Gastrocnemius medialis (tissue), 4 donors: ENCODE data around the gene STX10. TPM values are rescaled to one million over a fixed set of nuclear protein-coding genes. Genes with fewer than 3 reads are reported as not detected.

ENCODE experiments used
- ATAC-seq, 2 donors: fragments of 150-250 bp; one replicate each; pipeline ENCODE4 v1.9.1; 2016
- DNase-seq, 2 donors: peaks; one replicate each; pipeline ENCODE4 v3.0.0-alpha.2; 2019
- H3K27ac ChIP-seq, 4 donors: fragments of 200-600 bp; sonication (generic); 1 replicate in 1 of 4; 2 replicates in 3 of 4; pipeline ENCODE4 v1.5.1; 2016 to 2018; ENCODE audit warnings: mild to moderate bottlenecking in 2 of 4, moderate library complexity in 1 of 4
- H3K27me3 ChIP-seq, 3 donors: fragments of 200-600 bp; sonication (generic) in 2 of 3; 1 replicate in 1 of 3; 2 replicates in 2 of 3; pipeline versions ENCODE4 v1.5.1 to v1.6.0; 2016 to 2019; ENCODE audit warnings: mild to moderate bottlenecking in 1 of 3, moderate library complexity in 1 of 3
- H3K36me3 ChIP-seq, 2 donors: fragments of 200-600 bp; sonication (generic) in 1 of 2; one replicate each; pipeline ENCODE4 v1.5.1; 2017 to 2018
- H3K4me1 ChIP-seq, 2 donors: fragments of 200-600 bp; sonication (generic) in 1 of 2; one replicate each; pipeline ENCODE4 v1.5.1; 2016 to 2017; ENCODE audit warnings: mild to moderate bottlenecking in 2 of 2
- H3K4me3 ChIP-seq, 4 donors: fragments of 200-600 bp; sonication (generic) in 3 of 4; 1 replicate in 1 of 4; 2 replicates in 3 of 4; pipeline ENCODE4 v1.5.1; 2016 to 2019; ENCODE audit warnings: mild to moderate bottlenecking in 2 of 4
- H3K9me3 ChIP-seq, 3 donors: fragments of 200-600 bp; sonication (generic) in 2 of 3; 1 replicate in 1 of 3; 2 replicates in 2 of 3; pipeline ENCODE4 v1.5.1; 2016 to 2019
- POLR2A ChIP-seq, 2 donors: fragments of 450-650 bp; IDR thresholded peaks; one replicate each; pipeline ENCODE4 v1.6.1; 2017; ENCODE audit warnings: antibody characterized with exemption in 2 of 2, mild to moderate bottlenecking in 2 of 2, moderate library complexity in 2 of 2
- in situ Hi-C, 4 donors: fragments of 200-750 bp; cut with MboI; loops; one replicate each; pipeline versions ENCODE4 v1.15.0 to v1.8.0; 2017; ENCODE audit warnings: low sequenced_read_pairs in 4 of 4
- intact Hi-C: fragments of 100-400 bp; cut with DNase I; formaldehyde crosslinking; loops from one replicate; pipeline ENCODE4 v1.15.1; 2023; ENCODE audit warnings: low total_unique reads
- total RNA-seq, 4 donors: library from RNA; depleted of rRNA; stranded (reverse); fragments of >200 nt; gene quantifications; one replicate each; pipeline versions ENCODE4 v1.1.0 to v1.2.3, GENCODE V29; 2016
- TF ChIP-seq, protein P1 (sequence below), 5 experiments: fragments of 450-650 bp in 3 of 5; fragments of 200-600 bp in 2 of 5; sonication (generic) in 2 of 5; IDR thresholded peaks in 4 of 5; conservative IDR thresholded peaks in 1 of 5; 1 replicate in 4 of 5; 2 replicates in 1 of 5; pipeline ENCODE4 v1.5.1; 2016 to 2019; ENCODE audit warnings: antibody characterized with exemption in 5 of 5, mild to moderate bottlenecking in 3 of 5, moderate library complexity in 3 of 5

Gene STX10
- total RNA-seq, 4 donors from 2014 or later: 16.5 to 40.7 (median 33.4) TPM

DNA sequence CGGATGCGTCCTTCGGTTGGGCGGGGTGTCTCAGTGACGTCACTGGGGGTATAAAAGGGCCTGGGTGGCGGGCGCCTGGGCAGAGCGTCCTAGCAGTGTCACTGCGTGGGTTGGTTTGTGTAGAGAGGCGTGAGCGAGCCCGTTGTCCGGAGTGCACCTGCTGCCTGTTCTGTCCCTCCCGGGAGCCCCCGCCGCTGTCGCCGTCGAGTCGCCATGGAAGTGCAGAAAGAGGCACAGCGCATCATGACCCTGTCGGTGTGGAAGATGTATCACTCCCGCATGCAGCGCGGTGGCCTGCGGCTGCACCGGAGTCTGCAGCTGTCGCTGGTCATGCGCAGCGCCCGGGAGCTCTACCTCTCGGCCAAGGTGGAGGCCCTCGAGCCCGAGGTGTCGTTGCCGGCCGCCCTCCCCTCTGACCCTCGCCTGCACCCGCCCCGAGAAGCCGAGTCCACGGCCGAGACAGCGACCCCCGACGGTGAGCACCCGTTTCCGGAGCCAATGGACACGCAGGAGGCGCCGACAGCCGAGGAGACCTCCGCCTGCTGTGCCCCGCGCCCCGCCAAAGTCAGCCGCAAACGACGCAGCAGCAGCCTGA is 2.9 kb upstream of the STX10 start:
- TF ChIP-seq, protein P1, sequence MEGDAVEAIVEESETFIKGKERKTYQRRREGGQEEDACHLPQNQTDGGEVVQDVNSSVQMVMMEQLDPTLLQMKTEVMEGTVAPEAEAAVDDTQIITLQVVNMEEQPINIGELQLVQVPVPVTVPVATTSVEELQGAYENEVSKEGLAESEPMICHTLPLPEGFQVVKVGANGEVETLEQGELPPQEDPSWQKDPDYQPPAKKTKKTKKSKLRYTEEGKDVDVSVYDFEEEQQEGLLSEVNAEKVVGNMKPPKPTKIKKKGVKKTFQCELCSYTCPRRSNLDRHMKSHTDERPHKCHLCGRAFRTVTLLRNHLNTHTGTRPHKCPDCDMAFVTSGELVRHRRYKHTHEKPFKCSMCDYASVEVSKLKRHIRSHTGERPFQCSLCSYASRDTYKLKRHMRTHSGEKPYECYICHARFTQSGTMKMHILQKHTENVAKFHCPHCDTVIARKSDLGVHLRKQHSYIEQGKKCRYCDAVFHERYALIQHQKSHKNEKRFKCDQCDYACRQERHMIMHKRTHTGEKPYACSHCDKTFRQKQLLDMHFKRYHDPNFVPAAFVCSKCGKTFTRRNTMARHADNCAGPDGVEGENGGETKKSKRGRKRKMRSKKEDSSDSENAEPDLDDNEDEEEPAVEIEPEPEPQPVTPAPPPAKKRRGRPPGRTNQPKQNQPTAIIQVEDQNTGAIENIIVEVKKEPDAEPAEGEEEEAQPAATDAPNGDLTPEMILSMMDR (IDR thresholded peaks at IDR 0.05 in 4 of 5, conservative IDR thresholded peaks at IDR 0.05 in 1 of 5): peak in 2 of 5 experiments; percentile 9 to 15
- TF ChIP-seq POLR2A (IDR thresholded peaks at IDR 0.05): peak; percentile 98 to 99
- Histone ChIP-seq H3K27me3 (peaks cover 0 to 25% (median 14%) of the 10 kb centered on the region in 3 donors), H3K4me1 (peaks cover 31 to 44% of the 10 kb centered on the region in 2 donors), H3K9me3 (no peaks in the 10 kb centered on the region), H3K36me3 (no peaks in the 10 kb centered on the region), H3K27ac (peak overlapping the region; percentile 96 to 99 (median 98)), H3K4me3 (peak overlapping the region; percentile 56 to 94 (median 91))
- DNase-seq (peak; percentile 89 to 92), ATAC-seq (peak; percentile 48 to 54)
- in situ Hi-C loops: no loop called here
- intact Hi-C loops: loop anchor here (5.0 kb wide), 5 partner anchors 54 to 1409 kb away; partner anchors contain the start of gene JUNB

DNA sequence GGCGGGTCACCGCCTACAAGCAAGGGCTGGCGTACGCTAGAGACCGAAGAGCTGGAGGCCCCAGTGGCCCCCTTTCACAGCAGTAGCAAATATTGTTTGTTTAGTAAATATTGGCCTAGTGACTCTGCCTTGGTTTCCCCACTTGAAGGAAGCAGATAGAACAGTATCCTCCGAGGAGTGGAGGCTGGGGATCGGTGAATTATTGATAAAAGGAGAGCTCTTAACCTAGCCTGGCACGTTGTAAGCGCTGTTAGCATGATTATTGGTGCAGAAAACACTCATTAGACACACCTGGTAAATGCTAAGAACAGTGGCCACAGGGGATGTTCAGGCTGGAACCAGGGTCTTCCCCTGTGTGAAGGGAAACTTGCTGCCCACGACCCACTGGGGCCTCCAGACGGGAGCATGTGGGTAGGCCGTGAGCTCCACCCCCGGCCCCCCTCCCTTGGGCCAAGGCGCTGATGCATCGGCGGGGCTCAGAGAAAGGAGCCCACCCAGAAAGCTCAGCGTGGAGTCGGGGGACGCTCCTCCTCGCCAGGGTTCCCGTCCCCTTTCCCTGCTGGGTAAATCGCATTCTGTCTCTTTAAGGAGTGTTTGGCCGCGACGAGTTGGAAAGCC is 2.3 kb upstream of the STX10 start:
- no peaks in the 10 kb centered on the region for H3K36me3 ChIP-seq
- TF ChIP-seq POLR2A (IDR thresholded peaks at IDR 0.05): no peak
- TF ChIP-seq, protein P1 (IDR thresholded peaks at IDR 0.05 in 4 of 5, conservative IDR thresholded peaks at IDR 0.05 in 1 of 5): no peak
- H3K9me3 ChIP-seq: no peaks in the 10 kb centered on the region
- H3K27me3 ChIP-seq: peaks cover 0 to 25% (median 14%) of the 10 kb centered on the region in 3 donors
- peak overlapping the region; percentile 96 to 99 (median 98) for H3K27ac ChIP-seq
- ATAC-seq: peak; percentile 0 to 2
- intact Hi-C loops: loop anchor here (5.0 kb wide), 5 partner anchors 55 to 1410 kb away; partner anchors contain the start of gene JUNB
- peak overlapping the region; percentile 56 to 94 (median 91) for H3K4me3 ChIP-seq
- DNase-seq: no peak
- peaks cover 32 to 44% of the 10 kb centered on the region in 2 donors for H3K4me1 ChIP-seq
- in situ Hi-C loops: no loop called here

DNA sequence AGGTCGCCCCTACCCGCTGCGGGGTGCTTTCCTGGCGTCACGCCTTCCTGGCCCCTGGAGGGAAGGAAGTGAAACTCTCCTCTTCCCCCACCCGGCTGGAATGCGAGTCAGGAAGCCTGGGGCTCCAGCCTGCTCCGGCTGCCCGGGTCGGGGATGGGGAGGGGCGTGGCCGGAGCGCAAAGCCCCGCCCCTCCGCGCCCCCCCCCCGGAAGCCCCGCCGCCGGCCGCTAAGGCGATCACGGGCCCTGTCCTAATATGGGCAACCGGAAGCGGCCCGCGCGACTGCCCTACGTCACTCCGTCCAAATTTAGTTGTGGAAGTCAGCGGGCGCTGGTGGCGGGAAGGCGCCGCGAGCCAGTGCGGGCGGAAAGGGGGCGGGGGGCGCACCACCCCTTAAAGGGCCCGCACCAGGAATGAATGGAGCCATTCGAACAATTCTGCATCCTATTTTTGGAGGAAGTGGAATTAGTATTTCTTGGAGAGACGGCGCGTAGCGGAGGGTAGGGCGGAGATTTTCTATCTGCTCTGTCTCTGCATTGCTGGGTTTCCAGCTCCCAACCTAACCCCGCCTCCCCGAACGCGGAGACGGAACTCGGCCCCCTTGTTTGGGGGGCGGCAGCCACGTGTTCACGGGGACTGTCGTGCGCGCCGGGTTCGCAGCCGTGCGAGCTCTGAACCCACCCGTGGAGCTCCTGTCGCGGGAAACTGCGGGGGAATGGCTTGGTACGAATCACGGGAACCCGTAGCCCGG is 1.6 kb upstream of the STX10 start:
- Histone ChIP-seq H3K27me3 (peaks cover 0 to 25% (median 14%) of the 10 kb centered on the region in 3 donors), H3K36me3 (peaks cover 0 to 4% of the 10 kb centered on the region in 2 donors), H3K4me1 (peaks cover 31 to 44% of the 10 kb centered on the region in 2 donors), H3K27ac (peak overlapping the region; percentile 96 to 99 (median 98)), H3K4me3 (peak overlapping the region; percentile 86 to 94 (median 91)), H3K9me3 (no peaks in the 10 kb centered on the region)
- TF ChIP-seq, protein P1 (IDR thresholded peaks at IDR 0.05 in 4 of 5, conservative IDR thresholded peaks at IDR 0.05 in 1 of 5): peak in 2 of 5 experiments; percentile 6 to 19
- TF ChIP-seq POLR2A (IDR thresholded peaks at IDR 0.05): peak; percentile 96 to 98
- DNase-seq: peak; percentile 95 to 98
- in situ Hi-C loops: no loop called here
- intact Hi-C loops: loop anchor here (1.0 to 5.0 kb wide), 9 partner anchors 15 to 1411 kb away; partner anchors contain the start of gene JUNB
- ATAC-seq: peak; percentile 59 to 64

DNA sequence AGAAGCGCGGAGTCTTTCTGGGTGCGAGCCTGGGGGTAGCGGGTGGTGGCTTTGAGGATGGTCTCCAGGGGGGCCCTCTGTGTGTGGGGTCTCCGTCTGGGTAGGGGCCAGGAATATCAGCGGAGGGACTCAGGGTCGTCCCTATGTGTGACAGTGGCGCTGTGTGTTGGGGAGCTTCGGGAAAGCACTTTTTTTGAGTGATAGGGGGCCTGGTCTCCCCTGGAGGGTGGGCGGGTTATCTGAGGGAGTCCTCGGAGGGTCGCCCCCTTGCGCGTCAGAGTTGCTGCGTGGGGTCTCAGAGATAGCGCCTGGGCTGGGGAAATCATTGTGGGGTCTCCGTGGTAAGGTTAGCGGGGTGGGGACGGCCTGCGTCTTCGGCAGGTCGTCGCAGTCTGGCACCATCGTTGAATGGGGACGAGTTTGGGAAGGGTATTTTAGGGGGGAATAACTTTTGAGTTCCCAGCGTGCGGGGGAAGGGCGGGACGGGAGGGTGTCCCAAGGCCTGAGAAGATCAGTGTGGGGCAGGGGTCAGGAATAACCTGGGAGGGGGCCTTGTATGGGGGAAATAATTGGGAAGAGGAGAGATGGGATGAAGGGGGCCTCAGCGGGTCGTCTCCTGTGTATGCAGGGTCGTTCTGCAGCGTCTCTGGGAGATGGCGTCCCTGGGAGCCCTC is 893 bp upstream of the STX10 start:
- ATAC-seq: no peak
- intact Hi-C loops: loop anchor here (1.0 to 5.0 kb wide), 10 partner anchors 16 to 1411 kb away; partner anchors contain the start of genes JUNB and NACC1
- peaks cover 0 to 25% (median 14%) of the 10 kb centered on the region in 3 donors for H3K27me3 ChIP-seq
- H3K27ac ChIP-seq: peak overlapping the region; percentile 96 to 99 (median 98)
- in situ Hi-C loops: no loop called here
- H3K9me3 ChIP-seq: no peaks in the 10 kb centered on the region
- no peak for TF ChIP-seq POLR2A (IDR thresholded peaks at IDR 0.05)
- TF ChIP-seq, protein P1 (IDR thresholded peaks at IDR 0.05 in 4 of 5, conservative IDR thresholded peaks at IDR 0.05 in 1 of 5): no peak
- peaks cover 26 to 39% of the 10 kb centered on the region in 2 donors for H3K4me1 ChIP-seq
- H3K4me3 ChIP-seq: peak overlapping the region; percentile 86 to 93 (median 91)
- peak in 1 of 2 donors; percentile 36 for DNase-seq
- H3K36me3 ChIP-seq: peaks cover 0 to 4% of the 10 kb centered on the region in 2 donors
